A549 (cell line): ENCODE measurements around the gene MTSS2. TPM values are rescaled to one million over a fixed set of nuclear protein-coding genes. Genes with fewer than 3 reads are reported as not detected.

ENCODE experiments used
- ATAC-seq, 2 experiments: fragments of 200-7000 bp in 1 of 2; fragments of >200 bp in 1 of 2; cut with Nextera tagmentation in 1 of 2; cut with Tn5 transposase in 1 of 2; 3 replicates each; pipeline versions ENCODE4 v1.8.0 to v1.9.1; 2018 to 2020; ENCODE audit warnings: mild to moderate bottlenecking in 1 of 2, moderate library complexity in 1 of 2
- CTCF ChIA-PET: fragments of 300-600 bp; sonication (Branson Sonifier 250); formaldehyde crosslinking; extraction: SDS; loops from one replicate; lab custom pipeline; 2021; ENCODE audit warnings: antibody characterized with exemption, inconsistent platforms; lab: Yijun Ruan, JAX
- POLR2A ChIA-PET: fragments of 350-600 bp; formaldehyde crosslinking; extraction: SDS; loops from one replicate; lab custom pipeline; 2021; ENCODE audit warnings: antibody characterized with exemption, inconsistent platforms; lab: Yijun Ruan, JAX
- DNase-seq, 2 experiments: peaks; one replicate each; pipeline versions ENCODE4 v3.0.0 to v3.0.0-alpha.2; 2011 to 2016; ENCODE audit warnings: low read depth in 1 of 2, low spot score in 1 of 2
- FAIRE-seq: peaks from 2 replicates; lab custom pipeline; 2011; peaks lifted over from hg19 to GRCh38; lab: Jason Lieb, UNC
- H3K27ac ChIP-seq, 2 experiments: fragments of >200 bp; sonication (Bioruptor Twin); formaldehyde crosslinking; 3 replicates each; pipeline ENCODE4 v1.5.1; 2016 to 2017
- H3K4me1 ChIP-seq: fragments of >200 bp; sonication (Bioruptor Twin); formaldehyde crosslinking; 3 replicates; pipeline ENCODE4 v1.6.1; 2016
- H3K4me2 ChIP-seq: fragments of >200 bp; sonication (Bioruptor Twin); formaldehyde crosslinking; 3 replicates; pipeline ENCODE4 v1.6.1; 2016
- H3K4me3 ChIP-seq: fragments of >200 bp; sonication (Bioruptor Twin); formaldehyde crosslinking; 3 replicates; pipeline ENCODE4 v1.5.1; 2016
- H3K9me3 ChIP-seq: fragments of >200 bp; sonication (Bioruptor Twin); formaldehyde crosslinking; 3 replicates; pipeline ENCODE4 v1.6.1; 2016
- ATOH8 ChIP-seq: fragments of 250-450 bp; sonication (Bioruptor Pico); IDR thresholded peaks from 2 replicates; pipeline ENCODE4 v1.5.0; 2020; ENCODE audit warnings: low read depth, mild to moderate bottlenecking, moderate library complexity
- BHLHE40 ChIP-seq: IDR thresholded peaks from 2 replicates; pipeline ENCODE4 v1.6.1; 2012; ENCODE audit warnings: low read depth, low read length, inconsistent platforms
- CEBPB ChIP-seq, 2 experiments: fragments of >200 bp in 1 of 2; sonication (Bioruptor Twin) in 1 of 2; formaldehyde crosslinking in 1 of 2; IDR thresholded peaks; 2 replicates each; pipeline ENCODE4 v1.6.1; 2012 to 2016
- E2F6 ChIP-seq: IDR thresholded peaks from 2 replicates; pipeline ENCODE4 v1.6.1; 2012; ENCODE audit warnings: low read depth, borderline replicate concordance
- EHF ChIP-seq: fragments of 250-450 bp; sonication (Bioruptor Pico); IDR thresholded peaks from 2 replicates; pipeline ENCODE4 v1.5.0; 2020; ENCODE audit warnings: mild to moderate bottlenecking
- EHMT2 ChIP-seq: fragments of 200-600 bp; sonication (generic); IDR thresholded peaks from 2 replicates; pipeline ENCODE4 v1.6.1; 2016; ENCODE audit warnings: antibody characterized with exemption, low read depth, mild to moderate bottlenecking, moderate library complexity
- ELK1 ChIP-seq: fragments of 150-350 bp; IDR thresholded peaks from 2 replicates; pipeline ENCODE4 v1.6.1; 2014; ENCODE audit warnings: low read depth, mild to moderate bottlenecking, low read length
- EP300 ChIP-seq, 2 experiments: fragments of >200 bp; sonication (Bioruptor Twin); formaldehyde crosslinking; IDR thresholded peaks; 2 replicates in 1 of 2; 3 replicates in 1 of 2; pipeline ENCODE4 v1.6.1; 2016 to 2017
- FOSL2 ChIP-seq, 2 experiments: fragments of 450-650 bp in 1 of 2; fragments of >200 bp in 1 of 2; sonication (Bioruptor Twin) in 1 of 2; formaldehyde crosslinking; IDR thresholded peaks; 2 replicates each; pipeline versions ENCODE4 v1.5.0 to v1.6.1; 2016 to 2020; ENCODE audit warnings: mild to moderate bottlenecking in 1 of 2, moderate library complexity in 1 of 2
- GATA3 ChIP-seq: IDR thresholded peaks from 2 replicates; pipeline ENCODE4 v1.6.1; 2012; ENCODE audit warnings: borderline replicate concordance
- HOXB13 ChIP-seq: fragments of 250-450 bp; sonication (Bioruptor Pico); IDR thresholded peaks from 2 replicates; pipeline ENCODE4 v1.5.0; 2020; ENCODE audit warnings: low read depth, mild to moderate bottlenecking, moderate library complexity
- KDM1A ChIP-seq: fragments of 200-600 bp; sonication (generic); IDR thresholded peaks from 2 replicates; pipeline ENCODE4 v1.6.1; 2016; ENCODE audit warnings: low read depth, mild to moderate bottlenecking
- KDM5A ChIP-seq: fragments of 200-600 bp; sonication (generic); IDR thresholded peaks from 2 replicates; pipeline ENCODE4 v1.6.1; 2016; ENCODE audit warnings: antibody characterized with exemption, mild to moderate bottlenecking
- NPAS2 ChIP-seq: fragments of 250-450 bp; sonication (Bioruptor Pico); IDR thresholded peaks from 2 replicates; pipeline ENCODE4 v1.8.0; 2022; ENCODE audit warnings: mild to moderate bottlenecking, moderate library complexity, borderline replicate concordance
- PHF8 ChIP-seq: fragments of 200-600 bp; sonication (generic); IDR thresholded peaks from 2 replicates; pipeline ENCODE4 v1.6.1; 2016; ENCODE audit warnings: low read depth, mild to moderate bottlenecking, antibody characterized with exemption, moderate library complexity, borderline replicate concordance
- POLR2A ChIP-seq: IDR thresholded peaks from 2 replicates; pipeline ENCODE4 v1.6.1; 2012; ENCODE audit warnings: mild to moderate bottlenecking, low read length
- POLR2AphosphoS2 ChIP-seq: conservative IDR thresholded peaks from 2 replicates; pipeline ENCODE4 v1.6.1; 2012; ENCODE audit warnings: low read length, improper control_type of control experiment, inconsistent platforms
- REST ChIP-seq: fragments of 200-600 bp; sonication (generic); IDR thresholded peaks from 2 replicates; pipeline ENCODE4 v1.6.1; 2016; ENCODE audit warnings: antibody characterized with exemption, mild to moderate bottlenecking, moderate library complexity
- SREBF2 ChIP-seq: fragments of 450-650 bp; IDR thresholded peaks from 2 replicates; pipeline ENCODE4 v1.6.1; 2014; ENCODE audit warnings: mild to moderate bottlenecking, moderate library complexity
- TFCP2L1 ChIP-seq: fragments of 250-450 bp; sonication (Bioruptor Pico); IDR thresholded peaks from 2 replicates; pipeline ENCODE4 v1.5.0; 2021; ENCODE audit warnings: mild to moderate bottlenecking
- WGBS: methylation state at CpG from one replicate; pipeline ENCODE4 v1.1.6; 2017; ENCODE audit errors: missing lambda C conversion rate; 5-methylcytosine and 5-hydroxymethylcytosine counted together
- polyA plus RNA-seq, 4 experiments: library from polyadenylated mRNA; depleted of rRNA in 3 of 4; stranded (reverse); fragments of >200 nt; fragmentation: RNase III in 1 of 4; extraction: RNeasy Plus Mini Kit Qiagen cat#74134 plus additional on column Dnase treatment in 1 of 4; gene quantifications; 2 replicates in 3 of 4; 3 replicates in 1 of 4; pipeline ENCODE4 v1.2.3, GENCODE V29; 2011 to 2017

The MTSS2 gene
- polyA plus RNA-seq, 2 of the 4 experiments (the other 2 are of a cell fraction) = 13.1 to 27.1 TPM

DNA sequence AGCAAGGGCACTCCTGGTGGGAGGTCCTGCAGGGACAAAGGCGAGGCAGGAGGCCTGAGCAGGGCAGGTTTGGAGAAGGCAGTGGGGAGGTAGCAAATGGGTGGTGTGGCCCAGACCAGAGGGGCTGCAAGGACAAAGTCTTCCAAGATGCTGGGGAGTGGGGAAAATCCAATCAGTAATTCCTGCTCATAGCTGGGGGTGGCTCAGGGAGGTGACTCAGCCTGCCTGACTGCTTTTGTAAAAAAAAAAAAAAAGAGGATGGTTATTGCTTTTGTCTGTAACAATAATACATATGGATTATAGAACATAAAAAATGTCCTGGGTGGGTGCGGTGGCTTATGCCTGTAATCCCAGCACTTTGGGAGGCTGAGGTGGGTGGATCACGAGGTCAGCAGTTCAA lies 34.3 kb downstream of the MTSS2 start (continued):
- TF ChIP-seq REST (no peak), POLR2AphosphoS2 (no peak), BHLHE40 (no peak), KDM1A (no peak)

- H3K4me1 ChIP-seq = no peaks in the 10 kb centered on the region; the same call in 2 of the 3 replicates
- no peak for DNase-seq
- CTCF ChIA-PET = interaction anchor here (0.9 to 6.2 kb wide), 4 partner anchors 94 to 282 kb away, joined by 3 to 42 read pairs (median 3); no protein-coding TSS in a partner anchor
- no peak overlapping the region for H3K4me2 ChIP-seq
- 73% methylated on average over 4 of the region's 4 CpGs for WGBS
- TF ChIP-seq TFCP2L1 = no peak
- TF ChIP-seq CEBPB (IDR thresholded peaks at IDR 0.05) = no peak
- no peak for TF ChIP-seq E2F6
- no peak for TF ChIP-seq NPAS2 (CRISPR knock-in tag)
- TF ChIP-seq GATA3 = no peak
- no peak for TF ChIP-seq SREBF2
- no peak for TF ChIP-seq FOSL2 (IDR thresholded peaks at IDR 0.05)
- no peak for TF ChIP-seq FOSL2 (CRISPR knock-in tag; IDR thresholded peaks at IDR 0.05)
- TF ChIP-seq ELK1 = no peak
- no peak for TF ChIP-seq ATOH8
- TF ChIP-seq KDM5A = no peak
- no peak for TF ChIP-seq EHMT2
- TF ChIP-seq POLR2A = no peak
- TF ChIP-seq EP300 (IDR thresholded peaks at IDR 0.05) = no peak
- no peak for TF ChIP-seq EHF (CRISPR knock-in tag)
- no peak for TF ChIP-seq BHLHE40
- TF ChIP-seq PHF8 = no peak
- no peak for TF ChIP-seq HOXB13 (CRISPR knock-in tag)
- TF ChIP-seq, all 56 proteins: peak for 0
- H3K27ac ChIP-seq = no peak overlapping the region
- H3K9me3 ChIP-seq = no peaks in the 10 kb centered on the region
- no peak for FAIRE-seq
- POLR2A ChIA-PET = no interaction called here
- H3K4me3 ChIP-seq = no peak overlapping the region
- ATAC-seq = no peak
These were observed 35.6 kb downstream of the MTSS2 start for GRCh38 chr16:70650216-70650615.
